ENCODE measurements around the gene EN1. TPM values are rescaled to one million over a fixed set of nuclear protein-coding genes. Genes with fewer than 3 reads are reported as not detected.
A peak's percentile ranks its signal among the peaks of the same experiment; 100 is the strongest.

Gene EN1
- polyA plus RNA-seq, 3 donors = not detected

GRCh38 chr2:118856330-118856977 is 9.0 kb upstream of the EN1 start:
- no peak for DNase-seq (ENCODE audit: low read depth in 3 of 3, low spot score in 2 of 3)

GRCh38 chr2:118855451-118856279 is 8.2 kb upstream of the EN1 start:
- peak in 2 of 3 donors; percentile 60 to 66 for DNase-seq (ENCODE audit: low read depth in 3 of 3, low spot score in 2 of 3)

- no peak for DNase-seq (ENCODE audit: low read depth in 3 of 3, low spot score in 2 of 3)
These were observed 7.3 kb upstream of the EN1 start for GRCh38 chr2:118854507-118855345.

GRCh38 chr2:118853651-118854291 is 6.3 kb upstream of the EN1 start:
- DNase-seq (ENCODE audit: low read depth in 3 of 3, low spot score in 2 of 3) = no peak

GRCh38 chr2:118853129-118853640 is 5.7 kb upstream of the EN1 start:
- no peak for DNase-seq (ENCODE audit: low read depth in 3 of 3, low spot score in 2 of 3)

GRCh38 chr2:118852605-118853128 is 5.2 kb upstream of the EN1 start:
- no peak for DNase-seq (ENCODE audit: low read depth in 3 of 3, low spot score in 2 of 3)

- DNase-seq (ENCODE audit: low read depth in 3 of 3, low spot score in 2 of 3) = no peak
These were observed 4.2 kb upstream of the EN1 start for GRCh38 chr2:118851650-118852049.

GRCh38 chr2:118850901-118851415 is 3.5 kb upstream of the EN1 start:
- DNase-seq (ENCODE audit: low read depth in 3 of 3, low spot score in 2 of 3) = no peak

- DNase-seq (ENCODE audit: low read depth in 3 of 3, low spot score in 2 of 3) = no peak
These were observed 2.9 kb upstream of the EN1 start for GRCh38 chr2:118850168-118850900.

GRCh38 chr2:118849226-118850167 is 2.0 kb upstream of the EN1 start:
- DNase-seq (ENCODE audit: low read depth in 3 of 3, low spot score in 2 of 3) = no peak

GRCh38 chr2:118848381-118849225 is 1.2 kb upstream of the EN1 start:
- no peak for DNase-seq (ENCODE audit: low read depth in 3 of 3, low spot score in 2 of 3)

GRCh38 chr2:118847762-118848172 is 319 bp upstream of the EN1 start:
- DNase-seq (ENCODE audit: low read depth in 3 of 3, low spot score in 2 of 3) = no peak

- no peak for DNase-seq (ENCODE audit: low read depth in 3 of 3, low spot score in 2 of 3)
These were observed 951 bp downstream of the EN1 start for GRCh38 chr2:118846442-118846952.

- DNase-seq (ENCODE audit: low read depth in 3 of 3, low spot score in 2 of 3) = no peak
These were observed 1.7 kb downstream of the EN1 start for GRCh38 chr2:118845522-118846441.

GRCh38 chr2:118845005-118845521 is 2.4 kb downstream of the EN1 start:
- DNase-seq (ENCODE audit: low read depth in 3 of 3, low spot score in 2 of 3) = no peak

All from right renal cortex interstitium (tissue), 3 donors.